Neural cell (in vitro differentiated cells): ENCODE results near the gene NR4A2.

Experiments
- EP300 ChIP-seq: fragments of 450-650 bp; conservative IDR thresholded peaks from 2 replicates; pipeline ENCODE4 v1.6.1; 2014; ENCODE audit warnings: antibody characterized with exemption, mild to moderate bottlenecking, moderate library complexity; ENCODE audit not compliant: poor library complexity, severe bottlenecking
- EZH2 ChIP-seq: fragments of 200-600, 300-800 bp; shearing (Covaris generic), sonication (generic); IDR thresholded peaks from 2 replicates; pipeline ENCODE4 v1.6.1; 2014; ENCODE audit warnings: antibody characterized with exemption, low read length, borderline replicate concordance, mild to moderate bottlenecking; ENCODE audit not compliant: insufficient read depth, poor library complexity, severe bottlenecking
- POLR2AphosphoS5 ChIP-seq: IDR thresholded peaks from 2 replicates; pipeline ENCODE4 v1.6.1; 2012
- RAD21 ChIP-seq: fragments of 450-650 bp; conservative IDR thresholded peaks from 2 replicates; pipeline ENCODE4 v1.6.1; 2014; ENCODE audit warnings: antibody characterized with exemption, mild to moderate bottlenecking, moderate library complexity
- SMC3 ChIP-seq: fragments of 450-650 bp; conservative IDR thresholded peaks from 2 replicates; pipeline ENCODE4 v1.6.1; 2014; ENCODE audit warnings: antibody characterized with exemption, mild to moderate bottlenecking, moderate library complexity; ENCODE audit not compliant: poor library complexity
- TAF1 ChIP-seq: IDR thresholded peaks from 2 replicates; pipeline ENCODE4 v1.6.1; 2012; ENCODE audit warnings: low read depth
- TF ChIP-seq, protein P1 (sequence below): IDR thresholded peaks from 2 replicates; pipeline ENCODE4 v1.6.1; 2012; ENCODE audit warnings: borderline replicate concordance
- TF ChIP-seq, protein P2 (sequence below): fragments of 450-650 bp; IDR thresholded peaks from 2 replicates; pipeline ENCODE4 v1.5.1; 2014; ENCODE audit warnings: antibody characterized with exemption, mild to moderate bottlenecking, moderate library complexity; ENCODE audit not compliant: poor library complexity, severe bottlenecking

DNA sequence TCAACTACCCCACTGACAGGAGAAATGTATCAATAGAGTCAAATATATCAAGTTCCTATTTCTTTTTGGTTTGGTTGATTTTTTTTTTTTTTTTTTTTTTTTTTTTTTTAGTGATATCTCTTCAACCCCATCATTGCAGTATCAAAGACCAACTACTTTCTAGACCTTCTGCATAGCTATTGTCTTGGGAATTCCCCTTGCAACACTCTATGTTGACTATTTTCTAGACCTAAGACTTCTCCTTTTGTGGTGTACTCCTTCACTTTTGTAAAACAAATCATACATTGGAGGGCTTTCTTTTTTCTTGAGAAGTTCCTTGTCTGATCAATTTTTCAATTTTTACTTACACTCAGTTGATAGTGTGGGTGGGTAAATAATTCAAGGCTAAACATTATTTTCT lies 46.5 kb upstream of the NR4A2 start:
- TF ChIP-seq POLR2AphosphoS5 (no peak), EZH2 (no peak), EP300 (no peak), RAD21 (no peak), TAF1 (no peak), SMC3 (no peak)
- TF ChIP-seq, protein P1, sequence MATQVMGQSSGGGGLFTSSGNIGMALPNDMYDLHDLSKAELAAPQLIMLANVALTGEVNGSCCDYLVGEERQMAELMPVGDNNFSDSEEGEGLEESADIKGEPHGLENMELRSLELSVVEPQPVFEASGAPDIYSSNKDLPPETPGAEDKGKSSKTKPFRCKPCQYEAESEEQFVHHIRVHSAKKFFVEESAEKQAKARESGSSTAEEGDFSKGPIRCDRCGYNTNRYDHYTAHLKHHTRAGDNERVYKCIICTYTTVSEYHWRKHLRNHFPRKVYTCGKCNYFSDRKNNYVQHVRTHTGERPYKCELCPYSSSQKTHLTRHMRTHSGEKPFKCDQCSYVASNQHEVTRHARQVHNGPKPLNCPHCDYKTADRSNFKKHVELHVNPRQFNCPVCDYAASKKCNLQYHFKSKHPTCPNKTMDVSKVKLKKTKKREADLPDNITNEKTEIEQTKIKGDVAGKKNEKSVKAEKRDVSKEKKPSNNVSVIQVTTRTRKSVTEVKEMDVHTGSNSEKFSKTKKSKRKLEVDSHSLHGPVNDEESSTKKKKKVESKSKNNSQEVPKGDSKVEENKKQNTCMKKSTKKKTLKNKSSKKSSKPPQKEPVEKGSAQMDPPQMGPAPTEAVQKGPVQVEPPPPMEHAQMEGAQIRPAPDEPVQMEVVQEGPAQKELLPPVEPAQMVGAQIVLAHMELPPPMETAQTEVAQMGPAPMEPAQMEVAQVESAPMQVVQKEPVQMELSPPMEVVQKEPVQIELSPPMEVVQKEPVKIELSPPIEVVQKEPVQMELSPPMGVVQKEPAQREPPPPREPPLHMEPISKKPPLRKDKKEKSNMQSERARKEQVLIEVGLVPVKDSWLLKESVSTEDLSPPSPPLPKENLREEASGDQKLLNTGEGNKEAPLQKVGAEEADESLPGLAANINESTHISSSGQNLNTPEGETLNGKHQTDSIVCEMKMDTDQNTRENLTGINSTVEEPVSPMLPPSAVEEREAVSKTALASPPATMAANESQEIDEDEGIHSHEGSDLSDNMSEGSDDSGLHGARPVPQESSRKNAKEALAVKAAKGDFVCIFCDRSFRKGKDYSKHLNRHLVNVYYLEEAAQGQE = no peak
- TF ChIP-seq, protein P2, sequence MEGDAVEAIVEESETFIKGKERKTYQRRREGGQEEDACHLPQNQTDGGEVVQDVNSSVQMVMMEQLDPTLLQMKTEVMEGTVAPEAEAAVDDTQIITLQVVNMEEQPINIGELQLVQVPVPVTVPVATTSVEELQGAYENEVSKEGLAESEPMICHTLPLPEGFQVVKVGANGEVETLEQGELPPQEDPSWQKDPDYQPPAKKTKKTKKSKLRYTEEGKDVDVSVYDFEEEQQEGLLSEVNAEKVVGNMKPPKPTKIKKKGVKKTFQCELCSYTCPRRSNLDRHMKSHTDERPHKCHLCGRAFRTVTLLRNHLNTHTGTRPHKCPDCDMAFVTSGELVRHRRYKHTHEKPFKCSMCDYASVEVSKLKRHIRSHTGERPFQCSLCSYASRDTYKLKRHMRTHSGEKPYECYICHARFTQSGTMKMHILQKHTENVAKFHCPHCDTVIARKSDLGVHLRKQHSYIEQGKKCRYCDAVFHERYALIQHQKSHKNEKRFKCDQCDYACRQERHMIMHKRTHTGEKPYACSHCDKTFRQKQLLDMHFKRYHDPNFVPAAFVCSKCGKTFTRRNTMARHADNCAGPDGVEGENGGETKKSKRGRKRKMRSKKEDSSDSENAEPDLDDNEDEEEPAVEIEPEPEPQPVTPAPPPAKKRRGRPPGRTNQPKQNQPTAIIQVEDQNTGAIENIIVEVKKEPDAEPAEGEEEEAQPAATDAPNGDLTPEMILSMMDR = no peak
